Common myeloid progenitor, CD34-positive (primary cell): Measurements from ENCODE around the gene ROBO1.

Experiments used
- CTCF ChIA-PET: fragments of 350-600 bp; sonication (Branson Sonifier 250); formaldehyde crosslinking; loops from one replicate; lab custom pipeline; 2021; ENCODE audit warnings: antibody characterized with exemption; lab: Charles Lee
- POLR2A ChIA-PET: fragments of 350-600 bp; sonication (Branson Sonifier 250); formaldehyde crosslinking; loops from one replicate; lab custom pipeline; 2021; ENCODE audit warnings: antibody characterized with exemption; lab: Charles Lee
- DNase-seq, 3 donors: peaks; one replicate each; pipeline versions ENCODE4 v3.0.0 to v3.0.0-alpha.2; 2013
- H3K27ac ChIP-seq, 2 experiments: 1 replicate in 1 of 2; 2 replicates in 1 of 2; pipeline ENCODE4 v1.7.0; 2013; ENCODE audit warnings: inconsistent platforms in 2 of 2, low read length in 2 of 2, mild to moderate bottlenecking in 2 of 2, low read depth in 1 of 2, moderate library complexity in 1 of 2; ENCODE audit not compliant: severe bottlenecking in 2 of 2, insufficient read depth in 1 of 2, poor library complexity in 1 of 2
- H3K27me3 ChIP-seq, 5 experiments: replicated peaks in 2 of 5; 1 replicate in 3 of 5; 2 replicates in 2 of 5; pipeline versions ENCODE4 v1.6.1 to v1.7.0; 2013; ENCODE audit warnings: low read length in 4 of 5, mild to moderate bottlenecking in 2 of 5, moderate library complexity in 2 of 5, inconsistent platforms in 1 of 5; ENCODE audit not compliant: insufficient read depth in 5 of 5, control insufficient read depth in 4 of 5
- H3K36me3 ChIP-seq, 4 experiments: 1 replicate in 2 of 4; 2 replicates in 2 of 4; pipeline versions ENCODE4 v1.6.1 to v1.7.0; 2013; ENCODE audit warnings: low read length in 3 of 4, control low read depth in 1 of 4, mild to moderate bottlenecking in 1 of 4; ENCODE audit not compliant: control insufficient read depth in 4 of 4, insufficient read depth in 4 of 4
- H3K4me1 ChIP-seq, 4 experiments: 1 replicate in 3 of 4; 2 replicates in 1 of 4; pipeline versions ENCODE4 v1.6.1 to v1.7.1; 2013; ENCODE audit warnings: low read length in 3 of 4, mild to moderate bottlenecking in 3 of 4, control low read depth in 1 of 4, inconsistent platforms in 1 of 4, moderate library complexity in 1 of 4; ENCODE audit not compliant: control insufficient read depth in 4 of 4, insufficient read depth in 4 of 4; ENCODE audit errors: control extremely low read depth in 1 of 4
- H3K4me3 ChIP-seq, 7 experiments: 1 replicate in 4 of 7; 2 replicates in 3 of 7; pipeline versions ENCODE4 v1.5.1 to v1.7.0; 2013; ENCODE audit warnings: mild to moderate bottlenecking in 7 of 7, low read length in 6 of 7, moderate library complexity in 6 of 7, inconsistent platforms in 2 of 7, low read depth in 2 of 7, control low read depth in 1 of 7; ENCODE audit not compliant: insufficient read depth in 4 of 7, control insufficient read depth in 1 of 7; ENCODE audit errors: extremely low read depth in 1 of 7
- H3K9me3 ChIP-seq, 5 experiments: 1 replicate in 4 of 5; 2 replicates in 1 of 5; pipeline versions ENCODE4 v1.6.1 to v1.7.1; 2013; ENCODE audit warnings: low read length in 4 of 5, mild to moderate bottlenecking in 2 of 5, inconsistent platforms in 1 of 5, low read depth in 1 of 5, moderate library complexity in 1 of 5; ENCODE audit not compliant: control insufficient read depth in 4 of 5, insufficient read depth in 2 of 5; ENCODE audit errors: control extremely low read depth in 1 of 5
- WGBS: methylation state at CpG from one replicate; pipeline ENCODE4 v1.1.5; 2013; ENCODE audit not compliant: insufficient coverage; 5-methylcytosine and 5-hydroxymethylcytosine counted together

Gene ROBO1

DNA sequence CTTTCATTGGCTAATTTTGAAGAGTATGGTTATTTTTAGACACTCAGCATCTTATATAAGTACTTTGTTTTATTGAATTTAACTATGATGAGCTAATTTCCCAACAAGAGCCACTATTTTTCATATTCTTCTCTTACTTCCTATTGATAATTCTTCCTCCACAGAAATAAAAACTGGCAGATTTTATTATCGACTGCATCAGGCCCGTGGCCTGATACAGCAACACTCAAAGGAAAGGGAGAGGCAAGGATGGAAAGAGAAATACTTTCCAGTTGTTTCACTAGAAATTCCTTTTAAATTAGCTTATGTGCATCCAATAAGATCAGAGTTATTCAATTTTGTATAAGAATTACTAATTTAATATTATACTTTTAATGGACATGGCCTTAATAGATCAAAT lies 886.3 kb downstream of the ROBO1 start:
- Histone ChIP-seq H3K27me3 (no peaks in the 10 kb centered on the region), H3K4me1 (no peaks in the 10 kb centered on the region), H3K9me3 (no peaks in the 10 kb centered on the region), H3K27ac (no peak overlapping the region), H3K36me3 (no peaks in the 10 kb centered on the region), H3K4me3 (no peak overlapping the region)
- ChIA-PET POLR2A (no interaction called here), CTCF (no interaction called here)
- DNase-seq = no peak
- no CpG with 5 or more reads among the region's 2 CpGs for WGBS

DNA sequence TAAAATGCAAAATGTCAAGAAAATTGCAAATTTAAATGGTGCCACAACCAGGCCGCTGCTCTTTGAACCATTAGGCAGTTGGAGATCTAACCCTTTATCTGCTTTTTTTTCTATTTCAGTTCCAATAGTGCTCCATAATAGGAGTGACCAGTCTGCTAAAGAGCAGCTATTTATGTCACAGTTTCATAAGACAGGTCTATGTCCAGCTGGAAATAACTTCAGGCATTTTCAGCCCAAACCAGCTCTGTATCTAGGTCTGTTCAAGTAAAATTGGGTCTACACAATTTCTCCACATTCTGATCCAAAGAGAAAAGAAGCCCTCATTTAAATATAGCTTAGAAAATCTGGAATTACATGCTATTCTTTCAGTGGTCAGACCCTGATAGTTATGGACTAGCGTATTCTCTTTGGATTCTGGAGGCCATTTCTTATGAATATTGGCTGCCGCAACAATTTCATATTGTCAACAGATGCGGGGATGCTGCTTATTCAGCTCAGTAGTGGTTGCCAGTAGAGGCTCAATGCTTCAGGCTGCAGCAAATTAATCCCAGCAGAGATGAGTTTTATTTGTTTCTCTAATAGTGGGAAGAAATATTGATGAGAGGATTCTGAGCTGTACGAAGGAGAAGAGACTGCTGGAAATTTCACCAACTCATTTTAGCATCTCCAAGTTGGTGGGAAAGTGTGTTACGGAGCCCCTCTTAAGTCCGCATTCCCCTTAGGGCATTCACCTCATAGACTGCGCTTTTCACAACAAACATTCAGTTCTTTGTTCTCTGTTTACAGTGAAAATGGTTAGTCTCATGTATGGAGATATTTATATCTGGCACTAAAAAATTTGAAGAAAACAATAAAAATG lies 887.0 kb downstream of the ROBO1 start:
- no peak for DNase-seq
- H3K4me1 ChIP-seq = no peaks in the 10 kb centered on the region
- H3K4me3 ChIP-seq = no peak overlapping the region
- H3K9me3 ChIP-seq = no peaks in the 10 kb centered on the region
- no peaks in the 10 kb centered on the region for H3K27me3 ChIP-seq
- ChIA-PET CTCF (no interaction called here), POLR2A (no interaction called here)
- H3K36me3 ChIP-seq = no peaks in the 10 kb centered on the region
- no peak overlapping the region for H3K27ac ChIP-seq
- WGBS = 98% methylated on average over 4 of the region's 8 CpGs

DNA sequence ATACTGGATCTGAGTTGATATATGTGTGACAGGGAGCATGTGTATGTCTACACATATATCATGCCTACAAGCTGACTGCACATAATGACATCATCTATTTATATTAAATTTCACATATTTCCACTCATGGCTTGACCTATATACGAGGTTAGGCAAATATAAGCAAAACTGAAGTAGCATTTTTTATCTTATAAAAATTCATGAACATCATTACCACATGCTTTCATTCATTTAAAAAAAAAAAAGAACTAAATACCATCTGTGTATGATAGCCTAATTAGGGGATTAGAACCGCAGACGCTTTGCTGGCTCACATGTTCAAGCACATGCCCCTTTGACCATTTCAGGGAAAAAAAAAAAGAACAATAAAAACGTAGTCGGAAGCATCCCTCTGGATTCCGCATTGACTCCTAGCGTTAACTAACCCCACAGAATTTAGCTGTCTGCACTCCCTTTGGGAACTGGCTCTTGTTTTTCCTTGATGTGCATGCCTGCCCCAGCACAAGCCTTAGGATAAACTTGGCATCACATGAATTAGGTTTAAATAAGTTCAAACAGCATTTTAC lies 888.4 kb downstream of the ROBO1 start:
- Histone ChIP-seq H3K27me3 (no peaks in the 10 kb centered on the region), H3K9me3 (no peaks in the 10 kb centered on the region), H3K36me3 (no peaks in the 10 kb centered on the region), H3K4me3 (no peak overlapping the region), H3K27ac (no peak overlapping the region), H3K4me1 (no peaks in the 10 kb centered on the region)
- DNase-seq = no peak
- 100% methylated on average over 1 of the region's 7 CpGs for whole genome bisulfite sequencing
- CTCF ChIA-PET = no interaction called here
- POLR2A ChIA-PET = no interaction called here

DNA sequence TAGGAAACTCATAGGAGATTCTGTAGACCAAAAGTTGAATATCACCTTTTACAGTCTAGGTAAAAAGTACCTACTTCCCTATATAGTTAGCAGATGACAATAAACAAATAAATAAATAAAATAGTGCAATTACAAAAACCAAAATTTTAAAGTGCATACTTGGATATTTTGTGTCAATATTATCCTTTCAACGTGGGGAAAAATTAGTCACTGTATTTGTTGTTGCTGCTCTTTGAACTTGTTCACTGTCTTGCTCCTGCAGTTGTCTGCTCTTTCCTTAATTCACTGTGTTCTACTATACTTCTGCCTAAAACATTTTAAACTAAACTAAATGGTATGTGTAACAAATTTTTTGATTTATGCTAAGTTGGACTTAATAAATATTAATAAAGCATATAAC lies 889.0 kb downstream of the ROBO1 start:
- ChIA-PET CTCF (no interaction called here), POLR2A (no interaction called here)
- WGBS = no CpG with 5 or more reads among the region's 1 CpG

DNA sequence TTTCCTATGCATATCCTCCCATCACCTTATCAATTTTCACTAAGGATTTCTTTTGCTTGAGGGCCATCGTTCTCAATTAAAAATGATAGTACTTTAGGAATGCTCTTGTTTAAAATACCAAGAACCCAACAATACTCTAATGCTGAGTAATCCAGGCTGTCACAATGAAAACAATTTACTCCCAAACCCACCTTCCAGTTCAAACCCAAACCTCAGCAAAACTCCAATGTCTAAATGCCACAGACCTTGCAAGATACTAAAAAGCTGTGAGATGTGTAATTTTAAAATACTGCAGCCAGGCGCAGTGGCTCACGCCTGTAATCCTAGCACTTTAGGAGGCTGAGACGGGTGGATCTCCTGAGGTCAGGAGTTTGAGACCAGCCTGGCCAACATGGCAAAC lies 889.8 kb downstream of the ROBO1 start:
- ChIA-PET POLR2A (no interaction called here), CTCF (no interaction called here)
- Histone ChIP-seq H3K27me3 (no peaks in the 10 kb centered on the region), H3K4me1 (no peaks in the 10 kb centered on the region), H3K36me3 (no peaks in the 10 kb centered on the region), H3K9me3 (no peaks in the 10 kb centered on the region), H3K4me3 (no peak overlapping the region), H3K27ac (no peak overlapping the region)
- DNase-seq = no peak
- WGBS = 100% methylated on average over 3 of the region's 4 CpGs

More for the DNA sequence above, 889.0 kb downstream of the ROBO1 start:
- no peaks in the 10 kb centered on the region for H3K36me3 ChIP-seq
- H3K9me3 ChIP-seq = no peaks in the 10 kb centered on the region
- H3K4me3 ChIP-seq = no peak overlapping the region
- H3K4me1 ChIP-seq = no peaks in the 10 kb centered on the region
- no peak for DNase-seq
- H3K27me3 ChIP-seq = no peaks in the 10 kb centered on the region
- H3K27ac ChIP-seq = no peak overlapping the region

DNA sequence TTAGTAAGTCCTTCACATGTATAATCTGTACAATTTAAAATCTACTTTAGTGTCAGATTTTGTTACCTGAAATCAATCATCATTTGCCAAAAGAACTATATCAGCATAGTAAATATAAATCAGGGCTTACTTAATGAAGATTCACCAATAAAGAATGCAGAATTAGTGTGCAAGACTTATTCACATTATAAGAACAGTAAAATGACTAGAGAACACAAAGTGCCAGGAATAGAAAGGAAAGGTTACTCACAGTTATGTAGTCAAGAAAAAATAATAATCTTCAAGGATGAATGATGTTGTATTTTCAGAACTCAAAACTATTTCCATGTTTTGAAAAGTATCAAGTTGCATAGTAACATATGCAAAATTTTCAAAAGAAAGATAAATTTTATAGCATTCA lies 891.9 kb downstream of the ROBO1 start:
- H3K27me3 ChIP-seq = no peaks in the 10 kb centered on the region
- no peak overlapping the region for H3K4me3 ChIP-seq
- DNase-seq = no peak
- no peak overlapping the region for H3K27ac ChIP-seq
- no peaks in the 10 kb centered on the region for H3K4me1 ChIP-seq
- no peaks in the 10 kb centered on the region for H3K9me3 ChIP-seq
- H3K36me3 ChIP-seq = no peaks in the 10 kb centered on the region
- ChIA-PET POLR2A (no interaction called here), CTCF (no interaction called here)

DNA sequence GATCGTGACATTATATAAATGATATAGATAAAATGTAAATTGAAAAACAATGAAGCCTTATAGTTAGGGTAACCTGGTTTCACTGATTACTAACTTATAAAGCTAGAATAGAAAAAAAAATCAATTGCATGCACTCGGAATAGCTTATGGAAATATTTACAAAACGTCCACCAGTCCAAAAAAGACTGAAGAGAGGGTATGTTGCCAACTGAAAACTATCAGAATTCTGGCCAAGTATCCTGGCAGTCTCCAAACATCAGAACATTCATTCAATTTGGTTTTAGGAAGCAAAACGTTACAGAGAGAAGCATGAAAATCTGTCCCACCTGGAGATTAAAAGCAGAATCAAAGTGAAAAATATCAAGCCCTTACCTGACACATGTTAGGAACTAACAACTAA lies 892.4 kb downstream of the ROBO1 start:
- POLR2A ChIA-PET = no interaction called here
- WGBS = 83% methylated on average over 1 of the region's 4 CpGs
- H3K4me1 ChIP-seq = no peaks in the 10 kb centered on the region

More for the DNA sequence above, 892.4 kb downstream of the ROBO1 start:
- no peak overlapping the region for H3K27ac ChIP-seq
- DNase-seq = no peak
- CTCF ChIA-PET = no interaction called here
- no peak overlapping the region for H3K4me3 ChIP-seq
- no peaks in the 10 kb centered on the region for H3K9me3 ChIP-seq
- H3K36me3 ChIP-seq = no peaks in the 10 kb centered on the region
- no peaks in the 10 kb centered on the region for H3K27me3 ChIP-seq
